Measurements from ENCODE around the gene GPD2. TPM values are rescaled to one million over a fixed set of nuclear protein-coding genes. Genes with fewer than 3 reads are reported as not detected.

Gene GPD2
- total RNA-seq, 2 donors from 2014 or later = 14.9 to 31.6 TPM

DNA sequence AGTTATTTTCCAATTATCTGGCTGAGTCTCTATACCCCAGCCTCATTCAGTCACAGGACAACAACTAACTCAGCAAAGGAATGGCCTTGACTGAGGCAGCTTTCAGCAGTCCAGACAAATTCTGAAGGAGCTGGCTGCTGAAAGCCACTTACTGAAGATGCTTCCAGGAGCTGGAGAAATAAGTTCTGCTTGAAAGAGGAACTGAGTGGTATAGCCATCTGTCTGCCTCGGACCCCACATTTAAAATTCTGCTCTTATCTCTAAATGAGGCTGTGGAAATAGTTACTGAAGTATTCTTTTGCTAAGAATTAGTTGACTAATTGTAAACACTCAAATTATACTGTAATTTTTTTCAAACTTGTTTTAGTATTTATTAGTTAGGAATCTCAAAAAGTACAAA is 9.1 kb upstream of the GPD2 start:
- Mint-ChIP-seq H3K4me1 (peaks cover 10% of the 10 kb centered on the region), H3K4me3 (no peak overlapping the region), H3K36me3 (ENCODE audit: low read depth) (no peaks in the 10 kb centered on the region), H3K27ac (no peak overlapping the region), H3K9me3 (no peaks in the 10 kb centered on the region), H3K27me3 (peaks cover 8% of the 10 kb centered on the region)
- ATAC-seq (replicated peaks) = no peak

DNA sequence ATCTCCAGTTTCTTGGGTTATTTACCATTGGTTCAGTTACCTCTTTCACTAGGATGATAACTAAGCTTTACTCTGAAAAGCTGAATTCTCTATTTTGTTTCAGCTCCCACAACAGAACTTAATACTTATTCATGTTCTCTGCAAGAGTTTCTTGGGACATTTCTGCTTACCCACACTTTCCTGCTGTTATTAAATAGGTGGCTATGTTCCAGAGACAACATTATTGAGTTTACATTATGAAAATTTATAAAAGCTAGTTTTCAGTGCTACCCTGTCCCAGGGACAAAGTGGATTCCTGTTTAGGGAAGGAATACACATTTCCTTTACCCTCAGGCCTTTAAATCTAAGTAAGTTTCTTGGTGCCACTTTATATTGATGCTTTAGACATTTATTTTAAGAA is 7.0 kb upstream of the GPD2 start:
- ATAC-seq (replicated peaks) = no peak
- Mint-ChIP-seq H3K4me3 (no peak overlapping the region), H3K27ac (no peak overlapping the region), H3K36me3 (ENCODE audit: low read depth) (no peaks in the 10 kb centered on the region), H3K4me1 (peaks cover 10% of the 10 kb centered on the region), H3K9me3 (no peaks in the 10 kb centered on the region), H3K27me3 (peaks cover 3% of the 10 kb centered on the region)

DNA sequence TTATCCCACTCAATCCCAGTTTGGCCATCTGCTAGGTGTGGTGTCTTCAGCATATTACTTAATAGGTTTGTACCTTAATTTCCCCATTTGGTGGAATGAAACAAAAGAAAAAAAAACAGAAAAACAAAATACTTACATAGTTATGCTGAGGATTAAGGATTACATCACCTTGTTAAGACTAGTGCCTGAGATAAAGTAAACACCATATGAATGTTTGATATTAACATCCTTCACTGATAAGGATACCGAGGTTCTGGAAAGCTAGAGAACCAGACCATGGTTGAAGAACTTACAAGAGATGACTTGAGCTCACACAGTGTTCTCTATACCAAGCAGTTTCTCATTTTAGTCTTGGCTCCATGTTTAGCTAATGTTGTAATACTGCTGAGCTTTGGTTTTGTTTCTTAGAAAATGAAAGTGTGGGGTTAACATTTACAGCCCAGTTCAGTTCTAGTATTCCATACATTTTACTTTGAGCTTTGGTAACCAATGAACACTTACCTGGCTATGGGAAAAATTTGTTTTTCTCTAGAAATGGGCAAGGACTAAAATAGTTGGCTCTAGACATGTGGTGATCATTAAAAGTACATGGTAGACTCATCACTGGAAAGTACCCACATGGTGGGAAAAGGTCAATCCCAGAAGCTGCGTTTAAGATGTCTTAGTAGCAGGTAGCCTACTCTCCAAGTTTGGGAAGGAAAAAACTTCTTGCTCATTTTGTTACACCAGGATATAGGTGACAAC is 5.8 kb upstream of the GPD2 start:
- Mint-ChIP-seq H3K27me3 (no peaks in the 10 kb centered on the region), H3K27ac (peak overlapping the region; percentile 73), H3K9me3 (no peaks in the 10 kb centered on the region), H3K36me3 (ENCODE audit: low read depth) (no peaks in the 10 kb centered on the region), H3K4me3 (peak overlapping the region; percentile 41), H3K4me1 (peaks cover 10% of the 10 kb centered on the region)
- ATAC-seq (replicated peaks) = peak; percentile 25

DNA sequence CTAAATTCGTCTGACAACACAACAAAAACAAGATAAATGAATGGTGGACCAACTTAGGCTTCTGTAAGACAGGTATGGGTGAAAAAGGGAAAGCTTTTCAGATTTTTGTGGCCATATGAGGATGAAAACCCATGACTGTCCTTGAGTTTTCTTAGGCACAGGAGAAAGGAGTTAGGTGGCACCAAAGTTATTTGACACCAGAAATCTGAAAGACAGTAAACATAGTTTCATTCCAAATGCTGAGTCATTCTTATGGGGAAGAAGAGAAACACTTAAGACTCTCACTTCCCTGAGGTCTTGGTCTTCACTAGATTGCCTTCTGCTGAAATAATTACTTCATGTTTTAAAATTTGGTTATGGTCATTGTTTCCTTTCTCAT is 5.2 kb upstream of the GPD2 start:
- H3K4me1 Mint-ChIP-seq = peaks cover 10% of the 10 kb centered on the region
- peak; percentile 61 for ATAC-seq (replicated peaks)
- H3K9me3 Mint-ChIP-seq = no peaks in the 10 kb centered on the region
- H3K27ac Mint-ChIP-seq = peak overlapping the region; percentile 73
- peak overlapping the region; percentile 41 for H3K4me3 Mint-ChIP-seq
- no peaks in the 10 kb centered on the region for H3K27me3 Mint-ChIP-seq
- no peaks in the 10 kb centered on the region for H3K36me3 Mint-ChIP-seq (ENCODE audit: low read depth)

DNA sequence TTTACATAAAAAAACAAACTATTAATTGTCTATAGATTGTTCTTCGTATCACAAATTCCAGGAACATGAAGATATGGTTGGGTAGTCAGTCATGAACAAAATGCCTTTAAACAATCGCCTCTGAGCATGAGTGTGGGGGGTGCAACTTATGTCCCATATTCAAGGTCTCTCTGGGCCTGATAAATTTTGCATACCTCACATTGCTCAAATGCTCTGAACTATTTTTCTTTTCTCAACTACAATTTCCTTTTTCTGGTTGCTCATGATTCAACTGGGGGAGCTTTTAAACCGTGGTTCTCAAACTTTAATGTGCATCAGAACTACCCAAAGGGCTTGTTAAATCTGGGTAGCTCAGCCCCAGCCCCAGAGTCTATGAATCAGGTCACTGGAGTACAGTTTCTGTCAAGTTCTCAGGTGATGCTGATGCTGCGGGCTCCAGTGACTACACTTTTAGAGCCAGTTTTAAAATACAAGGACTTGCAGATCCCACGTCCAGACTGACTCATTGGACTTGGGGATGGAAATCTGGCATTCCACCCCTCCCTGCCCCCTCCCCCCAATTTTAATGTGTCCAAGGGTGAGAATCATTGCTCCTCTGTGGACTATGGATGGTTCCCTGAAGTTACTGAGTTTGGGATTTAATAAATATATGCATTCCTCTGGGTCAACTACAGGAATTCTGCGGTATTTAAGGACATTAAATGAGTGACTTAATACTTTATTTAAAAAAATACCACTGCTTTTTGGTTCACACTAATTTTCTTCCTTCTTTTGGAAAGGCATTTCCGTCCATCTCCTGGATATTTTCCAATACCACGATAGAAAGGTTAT is 1.5 kb upstream of the GPD2 start:
- Mint-ChIP-seq H3K4me3 (peak overlapping the region; percentile 100), H3K27me3 (no peaks in the 10 kb centered on the region), H3K36me3 (ENCODE audit: low read depth) (no peaks in the 10 kb centered on the region), H3K27ac (no peak overlapping the region), H3K9me3 (no peaks in the 10 kb centered on the region), H3K4me1 (peaks cover 28% of the 10 kb centered on the region)
- ATAC-seq (replicated peaks) = no peak

DNA sequence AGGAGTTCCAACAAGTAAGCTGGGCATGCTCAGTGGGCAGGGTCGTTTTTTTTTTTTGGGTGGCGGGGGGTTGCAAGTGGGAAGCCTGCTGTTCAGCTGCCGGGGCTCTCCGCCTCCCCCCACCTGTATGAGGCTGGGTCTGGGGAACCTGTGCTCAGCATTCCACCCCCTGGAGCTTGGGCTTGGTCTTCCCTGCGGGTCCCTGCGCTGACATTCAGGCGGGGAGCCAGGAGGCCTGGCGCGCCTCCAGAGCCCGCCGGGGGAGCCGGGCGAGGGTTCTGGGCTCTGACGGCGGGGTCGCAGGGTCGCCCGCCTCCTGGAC is 822 bp upstream of the GPD2 start:
- peaks cover 28% of the 10 kb centered on the region for H3K4me1 Mint-ChIP-seq
- H3K9me3 Mint-ChIP-seq = no peaks in the 10 kb centered on the region
- no peaks in the 10 kb centered on the region for H3K27me3 Mint-ChIP-seq
- peaks cover 1% of the 10 kb centered on the region for H3K36me3 Mint-ChIP-seq (ENCODE audit: low read depth)
- H3K4me3 Mint-ChIP-seq = peak overlapping the region; percentile 100
- H3K27ac Mint-ChIP-seq = no peak overlapping the region
- ATAC-seq (replicated peaks) = no peak

GRCh38 chr2:156436497-156437085 is 412 bp downstream of the GPD2 start:
- peaks cover 17% of the 10 kb centered on the region for H3K4me1 Mint-ChIP-seq
- H3K9me3 Mint-ChIP-seq = no peaks in the 10 kb centered on the region
- peak; percentile 57 for ATAC-seq (replicated peaks)
- H3K36me3 Mint-ChIP-seq (ENCODE audit: low read depth) = peaks cover 13% of the 10 kb centered on the region
- peak overlapping the region; percentile 100 for H3K27ac Mint-ChIP-seq
- H3K27me3 Mint-ChIP-seq = no peaks in the 10 kb centered on the region
- peak overlapping the region; percentile 100 for H3K4me3 Mint-ChIP-seq

DNA sequence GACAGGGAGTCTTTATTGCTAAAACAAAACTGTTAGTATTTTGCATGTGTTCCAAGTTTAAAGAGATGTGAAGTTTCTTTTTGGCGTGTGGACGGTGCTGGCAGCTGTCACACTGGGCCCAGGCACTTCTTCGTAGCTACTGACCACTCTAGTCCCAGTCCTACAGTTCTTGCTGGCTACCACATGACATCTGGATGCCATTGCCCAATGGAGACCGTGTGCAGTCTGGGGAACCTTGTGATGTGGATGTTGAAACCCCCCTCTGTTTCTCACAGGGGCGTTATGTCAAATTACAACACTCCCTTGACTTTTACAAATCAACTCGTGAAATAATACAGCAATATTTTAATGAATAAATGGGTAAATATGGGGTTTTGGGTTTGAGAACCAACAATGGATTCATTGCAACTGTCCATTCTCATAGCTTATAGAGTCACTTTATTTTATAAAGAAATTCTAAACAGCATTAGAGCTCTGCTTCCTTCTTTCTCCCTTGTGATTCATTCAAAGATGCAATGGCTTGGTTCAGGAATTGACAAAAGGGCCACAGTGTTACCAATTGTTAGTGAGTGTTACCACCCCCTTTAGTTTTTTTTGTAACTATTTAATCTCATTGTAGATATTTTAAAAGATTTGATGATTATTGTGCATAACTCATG is 1.2 kb downstream of the GPD2 start:
- H3K27me3 Mint-ChIP-seq = no peaks in the 10 kb centered on the region
- H3K27ac Mint-ChIP-seq = peak overlapping the region; percentile 100
- ATAC-seq (replicated peaks) = no peak
- peak overlapping the region; percentile 100 for H3K4me3 Mint-ChIP-seq
- H3K36me3 Mint-ChIP-seq (ENCODE audit: low read depth) = peaks cover 13% of the 10 kb centered on the region
- H3K9me3 Mint-ChIP-seq = no peaks in the 10 kb centered on the region
- H3K4me1 Mint-ChIP-seq = peaks cover 17% of the 10 kb centered on the region

- peaks cover 13% of the 10 kb centered on the region for H3K36me3 Mint-ChIP-seq (ENCODE audit: low read depth)
- H3K4me3 Mint-ChIP-seq = peak overlapping the region; percentile 100
- ATAC-seq (replicated peaks) = no peak
- H3K4me1 Mint-ChIP-seq = peaks cover 17% of the 10 kb centered on the region
- H3K9me3 Mint-ChIP-seq = no peaks in the 10 kb centered on the region
- H3K27me3 Mint-ChIP-seq = no peaks in the 10 kb centered on the region
- H3K27ac Mint-ChIP-seq = peak overlapping the region; percentile 100
These were observed 1.8 kb downstream of the GPD2 start for GRCh38 chr2:156437931-156438410.

DNA sequence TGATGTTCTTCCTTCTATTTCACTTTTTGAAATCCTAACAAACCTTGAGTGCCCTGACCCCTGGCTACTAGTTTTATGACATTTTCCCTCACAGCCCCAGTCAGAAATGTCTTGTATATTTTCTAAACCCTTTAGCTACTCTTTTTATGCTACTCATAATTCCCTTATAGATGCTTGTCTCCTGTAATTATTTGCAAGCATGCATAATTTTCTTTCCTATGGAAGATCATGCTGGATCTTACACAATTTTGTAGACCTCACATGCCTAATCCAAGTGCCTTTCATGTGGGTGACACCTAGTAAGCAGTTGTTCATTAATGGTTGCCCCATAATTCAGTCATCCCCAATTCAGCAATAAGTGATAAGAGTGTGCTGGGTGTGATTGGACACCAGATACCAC is 6.9 kb downstream of the GPD2 start:
- H3K27me3 Mint-ChIP-seq = no peaks in the 10 kb centered on the region
- H3K36me3 Mint-ChIP-seq (ENCODE audit: low read depth) = peaks cover 13% of the 10 kb centered on the region
- H3K4me3 Mint-ChIP-seq = no peak overlapping the region
- no peak for ATAC-seq (replicated peaks)
- no peak overlapping the region for H3K27ac Mint-ChIP-seq
- H3K9me3 Mint-ChIP-seq = no peaks in the 10 kb centered on the region
- peaks cover 8% of the 10 kb centered on the region for H3K4me1 Mint-ChIP-seq

GRCh38 chr2:156445296-156446220 is 9.4 kb downstream of the GPD2 start:
- H3K36me3 Mint-ChIP-seq (ENCODE audit: low read depth) = peaks cover 17% of the 10 kb centered on the region
- H3K27me3 Mint-ChIP-seq = no peaks in the 10 kb centered on the region
- ATAC-seq (replicated peaks) = no peak
- no peak overlapping the region for H3K4me3 Mint-ChIP-seq
- no peak overlapping the region for H3K27ac Mint-ChIP-seq
- H3K9me3 Mint-ChIP-seq = no peaks in the 10 kb centered on the region
- peaks cover 8% of the 10 kb centered on the region for H3K4me1 Mint-ChIP-seq

DNA sequence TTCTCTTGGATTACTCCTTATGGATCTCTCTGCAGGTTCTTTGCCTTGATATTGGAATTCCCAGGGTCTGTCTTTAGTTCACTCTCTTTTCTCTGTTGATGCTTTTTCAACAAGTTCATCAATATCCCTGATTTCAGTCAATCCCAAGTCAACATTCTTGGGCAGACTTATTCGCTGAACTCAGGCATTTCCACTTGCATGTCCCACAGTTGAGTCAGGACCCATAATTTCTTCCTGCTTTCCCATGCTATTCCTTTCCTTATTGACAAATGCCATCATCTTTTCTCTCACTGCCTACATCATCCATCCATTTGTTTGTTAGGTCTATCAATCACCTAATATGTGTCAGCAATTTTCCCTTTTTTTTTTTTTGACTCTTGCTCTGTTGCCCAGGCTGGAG is 11.6 kb downstream of the GPD2 start:
- H3K36me3 Mint-ChIP-seq (ENCODE audit: low read depth) = peaks cover 7% of the 10 kb centered on the region
- H3K27me3 Mint-ChIP-seq = no peaks in the 10 kb centered on the region
- ATAC-seq (replicated peaks) = no peak
- H3K4me1 Mint-ChIP-seq = peaks cover 12% of the 10 kb centered on the region
- H3K9me3 Mint-ChIP-seq = peaks cover 3% of the 10 kb centered on the region
- H3K4me3 Mint-ChIP-seq = no peak overlapping the region
- no peak overlapping the region for H3K27ac Mint-ChIP-seq

DNA sequence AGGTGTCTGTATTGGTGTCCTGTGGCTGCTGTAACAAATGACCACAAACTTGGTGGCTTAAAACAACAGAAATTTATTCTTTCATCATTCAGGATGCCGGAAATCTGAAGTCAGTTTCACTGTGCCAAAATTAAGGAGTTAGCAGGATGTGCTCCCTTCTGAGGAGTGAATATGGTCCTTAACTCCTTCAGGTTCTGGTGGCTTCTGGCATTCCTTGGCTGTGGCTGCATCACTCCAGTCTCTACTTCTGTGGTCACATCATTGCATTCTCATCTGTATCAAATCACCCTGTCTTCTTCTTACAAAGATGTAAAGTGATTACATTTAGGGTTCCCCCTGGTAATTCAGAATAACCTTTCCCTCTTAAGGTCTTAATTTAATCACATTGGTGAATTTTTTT is 12.6 kb downstream of the GPD2 start:
- ATAC-seq (replicated peaks) = no peak
- H3K4me3 Mint-ChIP-seq = no peak overlapping the region
- peaks cover 7% of the 10 kb centered on the region for H3K36me3 Mint-ChIP-seq (ENCODE audit: low read depth)
- H3K27me3 Mint-ChIP-seq = no peaks in the 10 kb centered on the region
- H3K27ac Mint-ChIP-seq = no peak overlapping the region
- peaks cover 3% of the 10 kb centered on the region for H3K9me3 Mint-ChIP-seq
- peaks cover 18% of the 10 kb centered on the region for H3K4me1 Mint-ChIP-seq

GRCh38 chr2:156452971-156453370 is 16.8 kb downstream of the GPD2 start:
- ATAC-seq (replicated peaks) = no peak
- Mint-ChIP-seq H3K4me1 (peaks cover 35% of the 10 kb centered on the region), H3K27ac (no peak overlapping the region), H3K36me3 (ENCODE audit: low read depth) (peaks cover 7% of the 10 kb centered on the region), H3K4me3 (no peak overlapping the region), H3K9me3 (peaks cover 3% of the 10 kb centered on the region), H3K27me3 (no peaks in the 10 kb centered on the region)
